Activated CD4-positive, alpha-beta T cell treated with anti-CD3 and anti-CD28 coated beads for 4 hours (primary cell): Measurements from ENCODE around the gene HEMK1.
A peak's percentile ranks its signal among the peaks of the same experiment; 100 is the strongest.

ENCODE experiments used
- DNase-seq, 2 donors: peaks; one replicate each; pipeline ENCODE4 v3.0.0-alpha.2; 2020

Gene HEMK1

DNA sequence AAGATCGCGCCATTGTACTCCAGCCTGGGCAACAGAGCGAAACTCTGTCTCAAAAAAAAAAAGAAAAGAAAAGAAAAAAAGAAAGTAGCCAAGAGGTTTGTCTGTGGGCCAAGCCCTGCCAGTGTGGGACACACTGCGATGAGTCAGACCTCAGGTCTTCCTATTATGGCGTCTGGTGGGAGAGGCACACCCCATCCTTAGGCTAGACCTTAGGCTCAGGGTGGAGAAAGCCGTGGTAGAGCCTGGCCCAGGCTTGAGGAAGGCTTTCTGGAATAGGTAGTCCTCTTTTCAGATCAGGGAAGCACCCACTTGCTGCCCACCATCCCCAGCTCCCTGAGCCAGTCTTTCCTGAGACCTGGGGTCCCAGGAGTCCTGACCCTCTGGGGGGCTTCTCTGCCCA is 6.0 kb downstream of the HEMK1 start:
- no peak for DNase-seq

DNA sequence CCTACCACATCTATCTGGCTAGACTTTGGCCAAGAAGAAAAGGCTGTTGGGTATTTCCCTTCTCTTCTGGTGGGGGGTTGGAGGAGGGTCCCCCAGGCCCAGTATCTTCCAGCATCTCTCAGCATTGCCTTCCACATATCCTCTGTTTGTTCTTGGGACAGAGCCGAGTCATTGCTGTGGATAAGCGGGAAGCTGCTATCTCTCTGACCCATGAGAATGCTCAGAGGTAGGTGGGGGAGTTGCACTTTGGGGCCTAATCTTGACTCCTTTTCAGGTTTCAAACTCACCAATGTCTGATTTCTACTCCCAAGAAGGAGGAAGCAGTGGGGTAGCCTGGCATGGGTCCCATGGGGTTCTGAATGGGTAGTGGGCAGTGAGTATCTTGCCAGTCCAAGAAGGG is 8.0 kb downstream of the HEMK1 start:
- no peak for DNase-seq

DNA sequence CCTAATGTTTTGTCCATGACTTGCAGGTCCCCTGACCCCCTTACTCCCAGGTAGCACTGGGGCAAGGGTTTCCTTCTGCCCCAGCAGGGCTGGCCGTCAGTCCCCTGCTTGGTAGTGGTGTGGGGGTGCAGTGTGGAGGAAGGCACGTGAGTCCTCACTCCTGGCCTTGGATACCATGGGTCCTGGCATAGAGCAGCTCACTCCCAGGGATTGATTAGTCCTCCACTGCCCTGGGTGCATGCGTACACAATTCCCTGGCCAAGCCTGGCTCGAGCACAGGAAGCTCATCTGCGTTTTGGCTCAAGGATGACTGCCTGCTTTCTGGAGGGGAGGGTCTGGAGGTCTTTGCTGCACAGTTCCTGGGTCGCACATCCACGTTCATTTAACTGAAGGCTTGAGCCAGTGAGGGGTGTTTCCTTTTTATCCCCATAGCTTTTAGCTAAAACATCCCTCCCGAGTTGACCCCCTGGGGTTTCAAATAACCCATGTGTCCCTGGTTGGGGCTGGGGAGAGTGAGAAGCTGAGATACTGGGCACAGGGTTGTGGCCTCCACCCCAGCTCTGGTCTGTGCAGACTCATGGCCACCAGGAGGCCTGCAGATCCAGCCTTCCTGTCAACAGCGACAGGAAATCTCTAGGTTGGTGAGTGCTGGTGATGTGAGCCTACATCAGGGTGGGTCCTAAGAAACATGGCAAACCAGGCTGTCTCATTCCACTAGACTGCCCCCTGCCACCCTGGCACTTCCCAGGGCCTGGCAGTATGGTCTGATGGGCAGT is 11.5 kb downstream of the HEMK1 start:
- DNase-seq = no peak

DNA sequence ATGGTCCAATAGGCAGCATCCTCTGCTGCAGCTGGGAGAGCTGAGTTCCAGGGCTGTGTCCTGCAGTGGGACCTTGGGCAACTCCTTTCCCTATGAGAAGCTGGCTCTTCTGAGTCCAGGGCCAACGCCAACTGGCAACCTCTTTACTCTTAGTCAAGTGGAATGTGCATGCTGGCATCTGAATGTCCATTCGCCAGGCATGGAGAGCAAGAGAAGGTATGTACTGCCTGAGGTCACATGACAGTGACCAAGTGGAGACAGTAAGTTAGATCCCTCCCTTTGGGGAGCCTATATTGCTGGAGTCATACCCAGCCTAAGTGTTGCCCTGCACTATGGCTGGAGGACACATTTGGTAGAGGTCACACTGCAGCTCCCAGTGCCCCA is 12.1 kb downstream of the HEMK1 start:
- DNase-seq = no peak

DNA sequence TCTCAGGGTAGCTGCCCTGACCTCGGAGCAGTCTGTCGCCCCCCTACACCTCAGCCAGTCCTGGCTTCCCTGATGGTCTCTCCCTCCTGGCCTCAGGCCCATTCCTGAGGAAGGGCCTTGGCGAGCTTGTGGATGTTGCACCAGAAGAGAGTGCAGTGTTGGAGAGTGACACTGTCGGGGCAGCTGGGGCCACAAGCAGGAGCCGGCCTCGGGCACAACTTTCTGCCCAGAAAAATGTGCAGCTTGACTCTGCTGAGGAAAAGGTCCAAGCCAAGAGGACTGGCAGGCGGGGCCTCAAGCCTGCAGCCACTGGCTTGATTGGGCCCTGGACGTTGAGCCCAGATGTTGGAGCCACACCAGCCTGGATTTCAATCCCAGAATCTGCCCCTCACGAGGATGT is 12.8 kb downstream of the HEMK1 start:
- no peak for DNase-seq

DNA sequence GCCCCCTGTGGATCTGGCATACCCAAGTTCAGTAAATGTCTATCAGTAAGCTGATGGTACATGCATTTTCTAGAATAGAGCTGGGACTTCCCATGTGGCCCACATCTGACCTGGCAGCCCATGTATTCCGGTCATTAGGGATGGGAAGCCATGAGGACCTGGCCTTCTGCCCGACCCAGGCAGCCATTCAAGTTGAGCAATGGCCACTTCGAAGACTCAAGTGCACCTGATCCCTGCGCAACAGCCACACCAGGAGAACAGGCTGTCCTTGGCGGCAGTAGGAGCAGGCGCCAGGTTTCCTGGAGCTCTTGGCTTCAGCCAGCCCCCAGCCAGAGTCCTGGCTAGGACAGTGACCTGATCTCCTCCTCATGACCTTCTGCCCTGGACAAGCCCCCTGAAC is 14.6 kb downstream of the HEMK1 start:
- DNase-seq = no peak

DNA sequence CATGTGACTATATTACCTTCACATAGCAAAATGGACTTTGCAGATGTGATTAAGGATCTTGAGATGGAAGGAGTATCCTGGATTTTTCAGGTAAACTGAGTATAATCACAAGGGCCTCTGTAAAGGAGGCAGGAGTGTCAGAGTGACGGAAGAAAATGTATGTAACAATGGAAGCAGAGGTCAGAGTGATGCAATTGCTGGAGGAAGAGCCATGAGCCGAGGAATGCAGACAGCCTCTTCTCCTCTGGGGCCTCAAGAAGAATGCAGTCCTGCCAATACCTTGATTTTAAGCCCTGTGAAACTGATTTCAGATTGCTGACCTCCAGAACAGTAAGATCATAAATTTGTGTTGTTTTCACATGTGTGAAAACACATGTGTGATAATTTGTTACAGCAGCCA is 15.1 kb downstream of the HEMK1 start:
- no peak for DNase-seq

DNA sequence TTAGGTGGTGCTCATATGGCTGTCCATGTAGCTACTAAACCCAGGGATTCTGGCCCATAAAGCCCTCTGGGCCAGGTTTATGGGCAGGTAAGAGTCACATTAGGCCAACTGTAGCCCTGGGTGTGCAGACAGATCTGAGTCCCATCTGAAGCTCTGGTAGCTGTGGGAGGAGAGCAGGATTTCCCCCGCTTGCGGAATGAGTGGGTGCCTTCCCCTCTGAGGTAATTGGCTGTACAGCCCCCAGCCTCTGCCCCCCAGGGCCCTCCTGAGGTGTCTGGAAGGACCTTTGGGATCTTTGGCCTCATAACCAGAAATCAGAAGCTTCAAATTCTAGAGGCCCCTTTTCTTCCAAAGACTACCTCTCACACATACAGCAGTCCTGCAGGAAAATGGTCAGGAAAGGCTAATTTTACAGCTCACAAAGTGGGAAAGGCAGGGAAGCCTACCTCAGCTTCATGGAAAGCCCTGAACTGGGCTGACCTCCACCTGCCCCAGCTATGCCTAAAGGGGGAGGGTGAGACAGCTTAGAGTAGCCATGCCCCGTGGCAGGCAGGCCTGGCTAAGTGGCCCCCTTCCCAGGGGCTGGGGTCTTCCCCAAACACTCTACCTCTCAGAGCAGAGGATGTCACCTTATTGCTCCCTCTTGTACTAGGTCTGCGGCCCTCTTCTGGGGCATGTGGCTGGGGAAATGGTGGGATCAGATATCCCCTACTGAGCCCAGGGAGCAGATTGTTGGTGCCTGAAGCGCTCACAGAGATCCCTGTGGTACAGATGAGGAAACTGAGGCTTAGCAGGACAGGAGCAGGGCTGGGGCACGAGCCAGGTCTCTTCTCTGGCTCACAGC is 16.8 kb downstream of the HEMK1 start:
- DNase-seq = no peak

DNA sequence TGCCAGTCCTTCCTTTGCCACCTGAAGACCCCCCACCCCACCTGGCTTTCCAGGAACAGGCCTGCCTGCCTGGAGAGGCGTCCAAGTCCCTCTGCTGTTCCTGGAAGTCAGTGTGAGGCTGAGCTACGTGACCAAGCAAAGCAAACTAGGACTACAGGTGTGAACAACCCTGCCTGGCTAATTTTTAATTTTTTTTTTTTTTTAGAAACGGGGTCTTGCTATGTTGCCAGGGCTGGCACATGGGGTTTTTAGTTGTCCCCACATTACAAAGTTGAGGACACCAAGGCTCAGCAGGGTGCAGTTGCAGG is 17.4 kb downstream of the HEMK1 start:
- no peak for DNase-seq

DNA sequence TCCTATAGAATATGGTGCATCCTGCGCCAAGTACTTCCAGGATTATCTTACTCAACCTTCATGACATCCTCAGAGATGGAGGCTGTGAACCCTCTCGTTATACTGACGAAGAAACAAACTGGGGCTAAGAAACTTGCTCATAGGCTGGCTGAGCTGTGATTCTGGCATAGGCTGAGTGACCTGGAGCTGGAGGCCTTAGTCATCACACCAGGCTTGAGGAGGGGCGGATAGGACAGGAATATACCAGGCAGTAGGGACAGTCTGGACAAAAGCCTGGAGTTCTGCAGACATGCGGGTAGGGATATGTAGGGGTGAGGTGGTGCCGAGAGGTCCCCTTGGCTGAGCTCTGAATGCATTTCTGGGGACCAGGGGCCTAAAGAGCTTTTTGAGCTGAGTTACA is 18.1 kb downstream of the HEMK1 start:
- DNase-seq = no peak

DNA sequence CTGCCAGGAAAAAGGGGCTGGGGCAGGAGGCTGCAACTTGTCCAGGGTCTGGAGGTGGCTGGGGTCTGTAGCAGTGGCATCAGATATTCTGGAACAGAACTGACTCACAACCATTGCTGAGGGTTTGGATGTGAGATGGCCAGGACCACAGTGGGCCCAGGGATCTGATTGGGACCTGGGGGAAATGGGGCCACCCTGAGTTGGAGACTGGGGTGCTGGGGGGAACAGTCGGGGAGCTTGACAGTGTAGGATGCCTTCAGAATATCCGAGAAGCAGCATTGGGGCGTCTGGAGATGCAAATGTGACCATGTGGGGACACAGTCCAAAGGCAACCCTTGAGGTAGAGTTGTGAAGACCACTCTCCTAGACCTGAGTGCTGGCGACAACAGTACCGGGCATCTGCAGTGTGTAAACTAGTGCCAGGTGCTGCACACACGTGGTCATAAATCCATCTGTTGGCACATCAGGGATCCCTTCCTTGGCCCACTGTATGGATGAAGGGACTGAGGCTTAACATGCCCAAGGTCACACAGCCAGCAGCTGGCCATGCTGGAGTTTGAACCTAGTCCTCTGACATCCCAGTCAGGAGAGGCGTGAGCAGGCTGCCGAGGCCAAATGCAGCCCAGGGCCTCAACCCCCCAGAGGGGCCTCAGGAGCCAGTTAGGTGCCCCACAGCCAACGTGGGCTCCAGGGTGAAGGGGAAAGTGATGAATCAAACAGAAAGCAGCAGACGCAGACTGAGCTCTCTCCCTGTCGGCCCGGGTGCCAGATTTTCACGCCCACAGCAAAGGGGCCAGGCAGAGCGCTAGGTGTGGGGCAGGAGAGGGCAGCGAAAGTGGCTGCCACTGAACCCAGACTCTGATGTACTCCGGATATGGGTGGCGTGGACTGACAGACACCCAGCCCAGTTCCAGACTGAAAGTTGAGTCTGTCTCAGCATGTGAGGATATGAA is 18.8 kb downstream of the HEMK1 start:
- peak; percentile 64 to 72 for DNase-seq

DNA sequence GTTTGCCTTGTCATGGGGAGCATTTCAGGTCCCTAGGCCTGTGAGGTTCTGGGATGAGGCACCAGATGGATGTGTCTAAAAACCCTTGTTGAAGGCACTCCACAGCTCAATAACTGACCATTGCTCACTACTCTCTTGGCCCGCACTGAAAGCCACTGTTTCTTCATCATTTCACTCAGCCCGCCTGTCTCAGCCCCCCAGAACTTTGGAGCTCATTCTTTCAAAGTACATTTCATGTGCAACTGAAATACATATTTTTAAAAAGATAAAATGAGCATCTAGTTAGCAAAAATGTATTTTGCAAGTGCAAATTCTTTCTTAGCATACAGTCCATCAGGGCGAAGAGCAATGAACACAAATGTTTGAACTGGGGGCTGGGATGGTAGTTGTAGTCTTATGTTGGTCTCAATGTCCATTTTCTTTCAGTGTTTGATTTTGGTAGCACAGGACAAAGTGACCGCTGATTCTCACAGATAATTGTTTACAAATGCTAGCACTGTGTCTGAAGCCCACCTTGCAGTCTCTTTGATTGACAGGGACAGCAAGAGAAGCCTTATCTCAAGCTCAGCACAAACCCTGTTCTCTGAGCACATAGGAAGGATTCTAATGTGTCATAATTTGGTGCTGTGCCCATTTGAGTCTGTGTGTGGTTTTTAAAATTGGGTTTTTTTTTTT is 19.6 kb downstream of the HEMK1 start:
- no peak for DNase-seq

DNA sequence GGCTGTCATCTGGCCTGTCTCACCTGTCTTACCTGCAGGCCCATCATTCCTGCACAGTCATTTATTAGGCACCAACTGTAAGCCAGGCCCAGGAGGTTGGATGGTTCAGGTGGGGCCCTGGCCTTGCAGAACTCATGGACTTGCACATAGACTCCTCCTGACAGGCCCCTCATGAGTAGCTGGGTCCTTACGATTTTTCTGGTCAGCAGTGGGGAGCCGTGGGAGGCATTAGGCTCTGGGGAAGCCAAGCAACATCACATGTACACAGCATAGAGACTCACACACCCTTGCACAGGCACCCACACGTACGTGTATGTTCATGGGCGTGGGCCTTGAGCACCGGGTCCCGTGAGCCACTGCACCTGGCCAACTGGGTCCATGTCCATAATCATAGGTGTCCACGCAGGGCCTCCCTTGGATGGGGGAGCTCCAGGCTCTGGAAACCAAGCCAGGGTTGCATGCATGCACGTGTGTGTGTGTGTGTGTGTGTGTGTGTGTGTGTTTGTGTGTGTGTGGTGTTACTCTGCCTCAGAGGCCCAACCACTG is 21.9 kb downstream of the HEMK1 start:
- DNase-seq = no peak

DNA sequence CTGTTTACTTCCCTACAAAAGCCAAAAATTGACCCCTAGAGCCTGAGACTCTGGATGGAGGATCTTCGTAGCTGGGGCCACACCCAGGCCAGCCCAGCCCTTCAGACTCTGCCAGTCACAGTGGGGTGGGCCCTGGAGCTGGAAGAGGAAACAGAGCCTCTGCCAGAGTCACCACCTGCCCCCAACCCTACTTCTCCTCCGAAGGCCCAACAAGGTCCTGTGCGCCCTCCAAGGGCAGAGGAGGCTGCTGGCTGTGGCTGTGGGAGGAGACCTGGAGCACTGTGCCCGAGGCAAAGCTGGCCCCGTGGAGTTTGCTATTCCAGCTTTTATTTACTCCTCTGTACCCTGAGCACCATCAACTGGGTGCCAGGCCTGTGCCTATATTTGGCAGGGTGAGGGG is 23.2 kb downstream of the HEMK1 start:
- no peak for DNase-seq

DNA sequence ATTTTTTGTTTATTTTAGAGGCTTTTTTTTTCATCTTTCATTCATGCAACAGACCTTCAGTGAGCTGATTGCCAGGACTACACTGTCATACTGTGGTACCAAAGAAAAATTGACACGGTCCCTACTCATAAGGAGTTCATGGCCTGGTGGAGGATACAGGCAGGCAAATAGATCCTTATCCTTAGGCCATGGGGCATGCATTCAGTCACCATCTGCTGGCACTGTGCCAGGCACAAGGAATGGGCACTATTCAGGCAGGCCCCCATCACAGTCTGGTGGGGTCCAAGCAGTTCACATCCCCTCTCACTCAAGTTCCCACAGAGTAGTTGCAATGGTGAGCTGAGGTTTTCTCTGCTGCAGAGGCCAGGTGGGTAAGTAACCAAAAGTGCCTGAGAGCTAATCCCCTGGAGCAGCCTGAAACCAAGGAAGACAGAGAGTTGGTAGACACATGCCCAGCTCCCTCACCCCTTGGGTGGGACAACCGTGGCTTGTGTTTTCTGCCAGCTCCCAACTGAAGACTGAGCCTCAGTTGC is 25.0 kb downstream of the HEMK1 start:
- no peak for DNase-seq

DNA sequence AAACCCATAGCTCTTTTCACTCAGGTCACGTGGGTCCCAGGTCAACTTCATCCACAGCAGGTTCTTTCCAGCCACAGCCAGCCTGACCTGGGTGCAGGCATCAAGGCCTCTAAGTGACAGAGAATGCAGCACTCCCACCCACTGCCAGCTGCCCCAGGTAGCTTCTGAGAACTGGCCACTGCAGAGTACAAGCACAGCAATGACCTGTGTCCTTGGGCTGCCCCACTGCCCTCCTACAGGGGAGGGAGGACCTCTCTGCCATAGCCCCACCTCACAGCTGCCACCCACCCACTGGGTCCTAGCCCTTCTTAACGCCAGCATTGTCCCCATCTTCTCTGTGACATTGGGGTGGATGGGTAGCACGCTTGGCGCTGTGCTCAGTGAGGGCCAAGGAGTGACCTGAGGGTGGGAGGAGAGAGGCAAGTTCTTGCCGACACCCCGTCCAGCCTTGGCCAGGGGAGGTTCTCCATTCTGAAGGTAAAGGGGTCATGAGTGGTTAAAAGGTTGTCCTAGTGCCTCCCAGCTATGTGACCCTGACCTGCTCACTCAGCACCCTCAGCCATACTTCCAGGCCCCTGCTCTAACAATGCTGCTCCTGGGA is 29.9 kb downstream of the HEMK1 start:
- no peak for DNase-seq

DNA sequence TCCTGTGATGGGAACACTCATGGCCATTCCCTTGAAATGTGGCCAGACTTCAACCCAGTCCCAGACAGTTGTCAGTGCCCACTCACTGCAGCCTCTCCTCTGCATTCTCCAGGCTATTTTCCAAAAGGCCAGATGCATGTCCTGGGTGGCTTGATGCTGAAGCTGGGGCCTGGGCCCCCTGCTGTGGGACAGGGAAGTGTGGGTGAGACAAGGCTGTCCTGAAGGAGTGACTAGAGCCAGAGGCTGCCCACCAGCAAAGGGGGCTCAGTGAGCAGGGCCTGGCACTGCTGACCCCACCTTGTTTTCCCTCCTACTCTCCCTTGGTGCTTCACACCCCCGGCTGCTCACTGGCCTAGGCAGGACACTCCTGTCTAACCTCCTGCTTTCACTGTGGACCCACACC is 30.4 kb downstream of the HEMK1 start:
- no peak for DNase-seq

DNA sequence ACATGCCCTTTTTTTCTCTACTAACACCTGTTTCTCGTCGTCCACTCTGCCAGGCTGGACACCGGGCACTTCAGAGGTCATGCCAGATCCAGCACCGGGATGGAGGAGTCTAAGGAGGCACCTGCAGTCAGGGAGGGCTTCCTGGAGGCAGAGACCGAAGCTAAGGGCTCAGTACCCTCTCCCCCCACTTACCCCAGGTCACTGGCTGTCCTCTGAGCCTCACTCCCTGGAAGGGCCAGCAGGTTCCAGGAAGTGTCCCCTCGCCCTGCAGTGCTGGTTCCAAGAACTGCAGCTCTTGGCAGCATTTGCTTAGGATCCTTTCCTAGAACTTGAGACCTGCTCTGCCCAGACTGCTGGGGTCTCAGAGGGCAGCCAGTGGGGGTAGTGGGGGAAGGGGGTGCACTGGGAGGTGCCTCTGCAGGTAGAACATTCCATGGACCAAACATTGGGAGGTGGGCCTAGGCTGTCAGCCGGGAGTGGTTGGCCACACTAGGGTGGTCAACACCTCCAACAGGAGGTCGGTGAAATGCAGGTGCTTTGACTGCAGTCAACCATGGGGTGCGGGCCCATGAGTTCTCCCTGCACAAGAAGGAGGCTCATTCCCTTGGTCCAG is 30.9 kb downstream of the HEMK1 start:
- no peak for DNase-seq

DNA sequence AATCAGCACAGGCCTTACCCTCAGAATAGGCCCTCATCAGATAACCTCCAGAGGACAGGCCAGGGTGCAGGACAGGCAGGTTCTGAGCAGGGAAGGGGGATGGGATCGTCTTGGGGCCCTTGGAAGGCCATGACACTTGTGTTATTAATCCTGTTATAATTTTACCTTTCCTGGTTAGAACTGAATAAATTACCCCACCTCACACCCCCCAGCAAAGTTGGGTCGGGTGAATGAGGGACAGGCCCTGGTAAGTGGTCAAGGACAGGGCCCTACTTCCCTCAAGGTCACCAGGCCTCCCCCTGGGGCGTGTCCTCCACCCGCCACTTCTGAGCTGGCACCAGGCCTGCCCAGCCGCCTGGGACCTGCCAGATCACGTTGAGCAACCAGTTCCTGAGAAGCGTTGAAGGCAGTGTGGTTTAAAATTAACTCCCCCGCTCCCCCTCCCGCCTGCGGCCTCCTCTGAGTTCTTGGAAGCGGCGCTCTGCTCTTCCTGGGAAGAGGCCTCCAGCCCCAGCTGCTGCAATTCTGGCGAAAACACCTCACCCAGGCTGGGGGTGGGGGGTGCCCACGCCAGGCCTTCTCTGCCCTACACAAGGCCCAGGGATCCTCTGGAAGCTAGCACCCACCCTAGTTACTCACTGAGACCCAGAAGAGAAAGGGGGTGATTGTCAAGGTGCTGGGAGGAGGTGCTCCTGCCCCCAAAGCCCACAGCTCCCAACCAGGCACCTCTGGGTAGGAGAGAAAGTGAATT is 31.7 kb downstream of the HEMK1 start:
- peak; percentile 94 to 95 for DNase-seq

DNA sequence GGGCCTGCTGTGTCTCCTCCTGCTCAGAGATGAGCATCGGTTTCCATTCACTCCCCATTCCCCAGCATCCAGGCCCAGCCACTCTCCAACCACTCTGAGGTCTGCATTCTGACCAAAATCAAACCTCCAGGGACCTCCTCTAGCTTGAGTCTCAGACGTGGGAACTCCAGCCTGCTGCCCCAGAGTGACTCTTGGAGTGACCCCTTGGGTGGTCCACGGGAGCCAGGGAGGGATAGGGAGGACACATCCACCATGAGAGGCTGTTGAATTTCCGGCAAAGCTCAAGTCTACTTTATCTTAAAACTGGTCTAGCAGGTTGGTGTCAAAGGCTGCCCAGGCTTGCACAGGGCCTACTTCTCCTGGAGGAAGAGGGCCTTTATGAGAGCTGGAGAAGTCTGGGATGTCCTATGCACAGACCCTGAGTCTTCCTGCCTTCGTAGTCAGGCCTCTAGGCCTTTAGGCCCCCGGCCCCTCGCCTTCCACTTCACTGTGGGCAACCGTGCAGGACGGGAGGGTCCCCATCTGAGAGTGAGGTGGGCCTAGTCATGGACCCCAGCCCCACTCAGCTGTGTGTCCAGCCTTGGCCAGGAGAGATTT is 33.4 kb downstream of the HEMK1 start:
- no peak for DNase-seq
